ENCODE results near the gene ABCB9.

- TF ChIP-seq CTCF (IDR thresholded peaks at IDR 0.05) (no peak), SIN3A (IDR thresholded peaks at IDR 0.05; ENCODE audit: borderline replicate concordance, insufficient read depth, low read depth, low read length) (no peak), TCF7L2 (IDR thresholded peaks at IDR 0.05; ENCODE audit: low read depth, low read length) (no peak)
These were observed 1.8 kb upstream of the ABCB9 start for GRCh38 chr12:122968104-122968503.
